Stimulated activated CD8-positive, alpha-beta memory T cell treated with anti-CD3 and anti-CD28 coated beads, Interleukin-2, amount 100 ng/mL, for 1 hour (primary cell): ENCODE data around the gene TF.
"Not testable (repeated sequence)": the region's sequence is repeated elsewhere in the genome, so short reads cannot be mapped to it uniquely, and the experiment has no call there.

Source experiments
- DNase-seq, 2 donors: peaks; one replicate each; pipeline ENCODE4 v3.0.0-alpha.2; 2020; ENCODE audit warnings: low read depth in 2 of 2

Gene TF

DNA sequence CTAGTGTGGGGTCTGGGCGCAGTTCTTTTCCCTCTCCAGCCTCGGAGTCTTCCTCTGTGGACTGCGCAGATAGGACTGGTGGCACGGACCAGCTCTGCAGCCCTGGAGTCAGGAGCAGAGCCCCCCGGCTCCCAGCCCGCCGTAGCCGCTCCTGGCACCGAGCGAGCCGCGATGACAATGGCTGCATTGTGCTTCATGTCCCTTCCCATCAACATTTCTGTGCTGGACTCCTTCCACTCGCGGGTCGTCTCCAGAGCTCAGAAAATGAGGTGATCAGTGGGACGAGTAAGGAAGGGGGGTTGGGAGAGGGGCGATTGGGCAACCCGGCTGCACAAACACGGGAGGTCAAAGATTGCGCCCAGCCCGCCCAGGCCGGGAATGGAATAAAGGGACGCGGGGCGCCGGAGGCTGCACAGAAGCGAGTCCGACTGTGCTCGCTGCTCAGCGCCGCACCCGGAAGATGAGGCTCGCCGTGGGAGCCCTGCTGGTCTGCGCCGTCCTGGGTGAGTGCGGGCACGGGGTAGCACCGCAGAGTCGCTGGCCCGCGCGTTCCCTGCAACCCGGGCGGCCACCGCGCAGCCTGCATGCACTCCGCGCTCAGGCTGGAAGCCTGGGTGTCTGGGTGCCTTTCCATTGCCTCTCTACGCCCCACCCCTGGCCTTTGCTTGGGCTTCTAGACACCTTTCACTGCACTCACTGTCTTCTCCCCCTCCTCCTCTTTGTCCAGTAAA is at the start of gene TF:
Gene TF (plus strand): TSS at position 413 of the 731 bp plus-strand sequence. CDS start 48 bp downstream, at position 461.
- DNase-seq: no peak

DNA sequence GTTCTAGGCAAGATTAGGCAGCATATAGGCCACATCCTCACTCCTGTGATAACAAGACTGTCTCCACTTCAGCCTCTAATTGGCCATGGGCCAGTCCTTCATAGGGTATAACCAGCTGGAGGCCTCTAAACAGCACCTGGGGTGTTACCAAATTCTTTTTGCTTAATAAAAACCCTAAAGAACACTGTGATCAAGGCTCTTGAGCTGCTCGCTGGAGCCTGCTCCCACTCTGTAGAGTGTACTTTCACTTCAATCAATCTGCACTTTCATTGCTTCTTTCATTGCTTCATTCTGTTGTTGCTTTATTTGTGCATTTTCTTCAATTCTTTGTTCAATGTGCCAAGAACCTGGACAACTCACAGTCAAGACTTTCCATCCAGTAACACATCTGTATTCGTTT is 48.2 kb upstream of the TF start:
- no peak for DNase-seq

DNA sequence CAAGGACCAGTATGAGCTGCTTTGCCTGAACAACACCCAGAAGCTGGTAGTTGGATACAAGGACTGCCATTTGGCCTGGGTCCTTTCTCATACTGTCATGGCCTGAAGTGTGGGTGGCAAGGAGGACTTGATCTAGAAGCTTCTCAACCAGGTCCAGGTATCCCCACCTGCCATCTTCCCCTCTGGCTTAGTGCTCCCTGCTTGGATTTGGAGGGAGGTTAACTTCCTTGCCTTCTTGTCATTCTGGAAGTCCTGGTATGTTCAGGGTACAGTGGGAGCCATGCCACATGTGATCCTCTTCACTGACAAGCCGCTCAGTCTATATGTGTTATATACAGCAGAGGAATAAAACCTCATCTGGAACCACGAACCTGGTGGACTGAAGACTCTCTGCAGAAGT is 46.7 kb upstream of the TF start:
- no peak for DNase-seq

DNA sequence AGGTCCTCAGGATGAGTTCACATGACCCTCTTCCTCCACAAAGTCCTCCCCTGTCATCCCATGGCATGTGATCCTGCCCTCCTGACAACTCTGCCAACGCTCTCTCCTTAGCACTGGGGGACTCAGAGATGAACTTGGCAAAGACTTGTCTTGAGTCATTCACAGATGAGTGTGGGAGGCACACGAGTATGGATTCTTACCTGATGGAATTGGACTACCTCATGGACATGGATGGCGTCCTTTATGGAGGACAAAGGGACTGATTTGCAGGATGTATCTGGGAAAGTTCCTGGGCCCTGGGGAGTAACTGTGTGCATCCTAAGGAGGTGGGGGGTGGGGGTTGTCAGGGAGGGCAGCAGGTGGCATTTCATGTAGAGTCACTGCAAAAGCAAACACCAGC is 46.3 kb upstream of the TF start:
- DNase-seq: no peak

DNA sequence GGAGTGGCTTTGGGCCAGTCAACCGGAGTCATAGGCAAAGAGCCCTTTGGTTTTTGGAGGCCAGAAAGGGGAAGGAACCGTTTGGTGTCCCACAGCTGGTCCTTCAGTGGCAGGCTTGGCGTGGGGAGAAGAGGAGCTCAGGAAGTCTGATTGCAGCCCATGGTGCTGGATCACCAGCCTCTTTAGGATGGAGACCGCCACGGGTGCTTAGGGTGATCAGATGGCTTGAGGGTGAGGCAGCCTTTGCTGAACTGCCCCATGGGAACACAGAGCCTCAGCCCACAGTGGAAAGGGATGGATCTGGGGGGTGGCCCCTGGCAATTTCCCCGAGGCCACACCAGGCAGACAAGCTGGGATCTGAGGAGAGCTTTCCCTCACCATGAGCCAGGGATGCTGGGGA is 45.8 kb upstream of the TF start:
- no peak for DNase-seq

DNA sequence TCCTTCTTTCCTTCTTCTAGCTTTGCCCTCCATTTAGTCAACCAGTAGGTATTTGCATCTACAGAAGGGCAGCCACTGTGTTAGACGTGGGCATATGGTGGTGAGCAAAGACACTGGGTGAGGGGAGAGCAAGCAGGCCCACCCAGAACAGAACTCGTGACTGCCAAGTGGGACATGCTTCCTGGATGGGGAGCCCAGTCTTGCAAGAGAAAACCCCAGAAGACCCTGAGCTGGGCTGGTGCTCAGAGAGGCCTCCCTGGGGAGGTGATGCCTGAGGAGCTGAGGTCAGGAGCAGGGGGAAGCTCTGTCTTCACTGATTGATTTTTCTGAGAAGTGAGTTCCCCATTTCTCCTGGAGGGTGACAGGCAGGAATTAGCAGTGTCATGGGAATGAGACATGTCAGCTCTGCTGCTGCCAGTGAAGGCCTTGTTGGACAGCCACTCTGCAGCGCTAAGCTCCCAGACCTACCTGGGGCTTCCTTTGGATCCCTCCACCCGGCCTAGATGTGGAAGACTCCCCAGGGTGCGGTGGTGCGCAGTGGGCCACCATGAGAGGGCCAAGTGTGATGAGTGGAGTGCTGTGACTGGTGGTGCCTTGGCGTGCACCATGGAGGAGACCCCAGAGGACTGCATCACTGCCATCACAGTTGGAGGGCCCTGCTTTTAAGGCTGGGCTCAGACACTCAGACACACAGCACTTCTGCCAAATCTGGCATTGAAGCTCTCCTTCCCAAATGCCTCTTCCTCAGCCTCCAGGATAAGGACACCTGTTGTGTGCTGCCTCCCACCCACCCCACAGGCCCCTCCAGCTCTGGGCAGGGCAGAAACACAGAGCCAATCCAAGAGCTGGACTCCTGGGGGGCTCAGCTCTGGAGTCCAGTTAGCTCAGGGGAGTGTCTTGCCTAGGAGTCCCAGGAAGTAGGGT is 44.5 kb upstream of the TF start:
- DNase-seq: no peak

DNA sequence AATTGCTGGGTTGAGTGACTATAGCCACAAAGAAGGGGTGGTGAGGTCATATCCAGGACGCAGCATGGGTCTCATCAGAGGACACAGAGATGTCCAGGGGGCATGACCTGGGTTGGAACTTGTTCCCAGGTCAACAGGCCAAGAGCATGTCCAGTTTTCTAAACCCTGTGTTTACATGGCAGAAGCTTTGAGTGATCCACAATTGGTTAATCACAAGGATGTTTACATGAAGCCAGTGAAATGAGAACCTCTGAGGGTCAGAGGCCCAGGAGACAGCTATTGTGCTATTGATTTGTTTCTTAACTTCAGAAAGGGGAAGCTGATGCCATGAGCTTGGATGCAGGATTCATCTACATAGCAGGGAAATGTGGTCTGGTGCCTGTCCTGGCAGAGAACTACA is 42.3 kb upstream of the TF start:
- no peak for DNase-seq

DNA sequence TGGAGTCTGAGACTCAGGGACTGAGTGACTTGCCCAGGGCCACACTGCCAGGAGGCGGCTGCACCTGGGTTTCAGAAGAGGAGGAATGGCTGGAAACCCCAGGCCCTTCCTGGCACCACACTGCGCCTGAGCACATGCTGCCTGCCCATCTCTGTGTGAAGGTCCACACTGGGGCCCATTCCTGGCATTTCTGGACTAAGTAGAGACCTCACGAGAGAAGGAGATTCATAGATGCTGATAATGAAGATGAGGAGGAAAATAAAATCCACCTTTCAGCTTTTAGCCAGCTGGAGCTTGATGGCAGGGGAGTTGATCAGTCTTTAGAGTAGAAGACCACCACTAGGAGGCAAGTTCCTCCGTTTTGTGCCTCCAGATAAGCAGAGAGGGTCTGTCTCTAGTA is 40.2 kb upstream of the TF start:
- DNase-seq: no peak

DNA sequence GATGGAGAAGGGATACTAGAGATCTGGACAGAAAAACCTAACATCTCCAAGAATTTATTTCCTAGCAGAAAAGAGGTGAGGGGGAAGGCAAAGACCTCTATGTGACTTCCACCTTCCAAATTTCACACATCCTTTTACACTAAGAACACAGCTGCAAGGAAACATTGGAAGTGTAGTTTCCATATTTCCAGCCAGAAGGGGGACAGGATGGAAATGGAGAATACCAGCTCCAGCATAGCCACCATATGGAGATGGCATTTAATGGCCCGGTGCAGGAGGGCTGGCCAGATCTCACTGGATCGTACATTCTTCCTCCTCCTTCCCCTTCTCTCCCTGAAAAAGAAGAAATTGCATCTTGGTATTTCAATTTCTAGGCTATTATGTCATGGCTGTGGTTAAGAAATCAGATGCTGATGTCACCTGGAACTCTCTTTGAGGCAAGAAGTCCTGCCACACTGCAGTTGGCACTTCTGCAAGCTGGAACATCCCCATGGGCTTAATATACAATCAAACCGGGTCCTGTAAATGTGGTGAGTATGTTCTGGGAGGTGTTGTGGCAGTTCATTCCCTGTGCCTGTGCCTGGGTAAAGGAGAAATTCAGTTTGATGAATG is 36.9 kb upstream of the TF start:
- DNase-seq: no peak

DNA sequence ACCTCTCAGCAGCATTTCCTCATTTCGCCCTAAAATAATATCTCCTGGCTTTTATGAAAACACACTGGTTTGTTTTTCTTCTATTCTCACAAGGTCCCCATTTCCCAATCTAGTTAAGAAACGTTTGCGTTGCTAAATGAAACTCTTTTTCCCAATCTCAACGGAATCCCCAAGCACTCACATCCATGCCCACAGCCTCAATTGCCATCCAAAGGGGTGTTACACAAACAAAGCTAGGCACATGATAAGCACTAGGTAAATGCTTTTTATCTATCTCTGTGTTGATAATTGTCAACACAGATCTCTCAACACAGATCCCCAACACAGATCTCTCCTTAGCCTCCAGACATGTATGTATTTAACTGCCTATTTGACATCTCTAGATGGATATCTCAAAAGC is 35.2 kb upstream of the TF start:
- no peak for DNase-seq

DNA sequence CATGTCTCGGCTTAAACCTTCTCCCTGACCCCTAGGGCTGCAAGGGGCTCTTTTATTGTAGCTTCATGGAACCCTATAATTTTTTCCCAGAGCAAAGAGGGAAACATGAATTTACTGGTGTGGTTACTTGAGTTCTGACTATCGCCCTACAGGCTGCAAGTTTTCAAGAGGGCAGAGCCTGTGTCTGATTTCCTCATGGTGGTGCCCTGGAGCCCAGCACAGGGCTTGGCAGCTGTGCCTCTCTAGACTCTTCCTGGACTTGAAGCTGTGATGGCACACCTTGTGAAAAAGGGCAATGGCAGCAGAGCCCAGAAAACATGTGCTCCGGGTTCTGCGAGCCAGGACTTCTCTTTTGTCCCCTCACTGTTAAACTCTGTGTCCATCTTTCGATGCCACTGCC is 34.2 kb upstream of the TF start:
- DNase-seq: no peak

DNA sequence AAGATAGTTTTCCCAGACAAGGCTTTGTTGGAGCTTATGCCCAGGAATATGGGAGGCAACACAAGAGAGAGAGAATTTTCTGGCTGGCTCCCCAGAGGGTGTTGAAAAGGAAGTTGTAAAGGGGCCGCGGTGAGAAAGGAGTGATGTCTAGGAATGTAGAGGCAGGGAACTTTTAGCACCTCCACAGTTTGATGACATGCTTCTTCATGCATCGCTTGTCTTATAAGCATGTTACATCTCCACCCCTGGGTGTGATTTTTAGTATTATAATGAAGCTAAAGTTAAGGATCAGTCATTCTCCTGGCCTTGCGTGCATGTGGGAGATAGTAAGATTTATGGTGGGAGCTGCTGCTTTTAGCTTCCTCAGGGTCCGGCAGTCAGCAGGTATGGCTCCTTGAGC is 32.8 kb upstream of the TF start:
- no peak for DNase-seq

DNA sequence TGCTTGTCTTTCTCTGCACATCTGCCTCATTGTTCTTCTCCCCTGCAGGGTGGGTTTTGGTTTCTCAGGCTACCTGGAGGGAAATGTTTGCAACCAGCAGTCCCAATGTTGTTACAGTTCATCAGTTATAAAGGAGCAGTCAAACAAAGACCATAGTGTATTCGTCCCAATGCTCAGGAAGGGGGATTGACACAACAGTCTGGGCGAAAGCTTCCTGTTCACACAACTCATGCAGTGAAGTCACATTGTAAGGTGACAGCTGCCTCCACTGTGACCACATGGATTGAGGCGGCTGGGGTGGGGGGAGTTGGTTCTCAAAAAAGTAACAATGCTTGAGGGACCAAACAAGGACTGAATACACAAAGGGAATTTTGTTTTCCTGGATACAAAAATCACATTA is 28.8 kb upstream of the TF start:
- DNase-seq: no peak

DNA sequence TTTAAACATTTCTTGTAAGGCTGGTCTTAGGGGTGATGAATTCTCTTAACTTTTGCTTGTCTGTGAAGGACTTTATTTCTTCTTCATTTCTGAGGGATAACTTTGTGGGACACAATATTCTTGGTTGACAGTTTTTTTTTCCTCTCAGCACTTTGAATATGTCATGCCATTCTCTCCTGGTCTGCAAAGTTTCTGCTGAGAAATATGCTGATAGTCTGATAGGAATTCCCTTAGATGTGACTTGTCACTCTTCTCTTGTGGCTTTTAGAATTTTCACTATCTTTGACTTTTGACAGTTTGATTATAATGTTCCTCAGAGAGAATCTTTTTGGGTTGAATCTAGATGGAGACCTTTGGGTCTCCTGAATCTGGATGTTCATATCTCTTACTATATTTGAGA is 23.3 kb upstream of the TF start:
- no peak for DNase-seq

DNA sequence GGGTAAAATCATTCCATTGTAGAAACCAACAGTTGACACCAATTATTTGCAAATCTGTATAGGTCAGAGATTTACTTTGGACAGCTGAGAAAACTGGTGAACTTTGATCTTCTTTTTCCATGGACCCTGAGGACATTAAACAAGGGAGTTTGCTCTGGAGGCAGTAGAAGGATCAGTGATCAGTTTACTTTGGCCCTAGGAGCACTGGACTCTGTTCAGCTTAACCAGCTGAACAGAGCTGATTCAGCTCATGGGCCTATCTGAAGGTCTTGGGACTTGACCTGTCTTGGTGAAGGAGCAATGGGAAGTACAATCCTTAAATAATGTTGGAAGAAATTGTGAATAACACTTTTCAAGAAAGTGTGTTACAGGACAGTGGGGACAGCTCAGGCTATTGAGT is 15.2 kb upstream of the TF start:
- DNase-seq: no peak

DNA sequence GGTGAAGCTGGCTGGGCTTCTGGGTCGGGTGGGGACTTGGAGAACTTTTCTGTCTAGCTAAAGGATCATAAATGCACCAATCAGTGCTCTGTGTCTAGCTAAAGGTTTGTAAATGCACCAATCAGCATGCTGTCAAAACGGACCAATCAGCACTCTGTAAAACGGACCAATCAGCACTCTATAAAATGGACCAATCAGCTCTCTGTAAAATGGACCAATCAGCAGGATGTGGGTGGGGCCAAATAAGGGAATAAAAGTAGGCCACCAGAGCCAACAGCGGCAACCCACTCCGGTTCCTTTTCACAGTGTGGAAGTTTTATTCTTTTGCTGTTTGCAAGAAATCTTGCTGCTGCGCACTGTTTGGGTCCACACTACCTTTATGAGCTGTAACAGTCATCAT is 14.0 kb upstream of the TF start:
- DNase-seq: not testable (repeated sequence)

DNA sequence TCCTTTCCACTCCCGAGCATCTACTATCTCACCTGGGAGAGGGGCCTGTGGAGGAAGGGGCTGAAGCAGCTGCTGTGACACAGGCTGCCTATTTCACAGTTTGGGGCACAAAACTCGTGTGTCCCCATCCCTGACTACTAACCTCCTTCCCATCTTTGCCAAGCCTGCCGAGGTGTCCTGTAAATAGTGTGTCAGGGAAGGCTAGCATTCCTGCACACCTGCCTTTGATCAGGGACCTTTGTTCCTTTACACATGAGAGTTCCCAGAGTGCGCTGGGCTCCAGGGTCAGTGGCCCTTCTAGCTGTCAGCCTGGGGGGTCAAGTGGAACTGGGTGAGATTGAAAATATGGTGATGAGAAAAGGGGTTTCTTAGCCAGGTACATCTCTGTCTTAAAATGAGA is 13.0 kb upstream of the TF start:
- DNase-seq: no peak

DNA sequence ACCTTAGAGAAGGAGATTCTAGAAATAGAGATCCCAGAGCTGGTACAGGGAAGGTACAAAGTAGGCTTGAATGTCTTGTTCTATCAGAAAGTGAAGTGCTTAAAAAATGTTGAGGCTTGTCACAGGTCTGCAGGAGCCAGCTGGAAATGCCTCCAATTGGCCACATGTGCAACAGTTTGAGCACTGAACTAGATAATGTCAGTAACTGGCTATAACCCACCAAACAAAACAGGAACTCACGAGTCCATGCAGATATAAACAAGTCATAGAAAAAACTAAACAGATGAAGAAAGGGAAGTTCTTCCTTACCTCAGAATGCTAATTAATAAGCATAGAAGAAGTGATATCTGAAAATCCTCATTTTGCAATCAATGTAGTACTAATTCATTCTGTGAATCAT is 11.9 kb upstream of the TF start:
- no peak for DNase-seq

DNA sequence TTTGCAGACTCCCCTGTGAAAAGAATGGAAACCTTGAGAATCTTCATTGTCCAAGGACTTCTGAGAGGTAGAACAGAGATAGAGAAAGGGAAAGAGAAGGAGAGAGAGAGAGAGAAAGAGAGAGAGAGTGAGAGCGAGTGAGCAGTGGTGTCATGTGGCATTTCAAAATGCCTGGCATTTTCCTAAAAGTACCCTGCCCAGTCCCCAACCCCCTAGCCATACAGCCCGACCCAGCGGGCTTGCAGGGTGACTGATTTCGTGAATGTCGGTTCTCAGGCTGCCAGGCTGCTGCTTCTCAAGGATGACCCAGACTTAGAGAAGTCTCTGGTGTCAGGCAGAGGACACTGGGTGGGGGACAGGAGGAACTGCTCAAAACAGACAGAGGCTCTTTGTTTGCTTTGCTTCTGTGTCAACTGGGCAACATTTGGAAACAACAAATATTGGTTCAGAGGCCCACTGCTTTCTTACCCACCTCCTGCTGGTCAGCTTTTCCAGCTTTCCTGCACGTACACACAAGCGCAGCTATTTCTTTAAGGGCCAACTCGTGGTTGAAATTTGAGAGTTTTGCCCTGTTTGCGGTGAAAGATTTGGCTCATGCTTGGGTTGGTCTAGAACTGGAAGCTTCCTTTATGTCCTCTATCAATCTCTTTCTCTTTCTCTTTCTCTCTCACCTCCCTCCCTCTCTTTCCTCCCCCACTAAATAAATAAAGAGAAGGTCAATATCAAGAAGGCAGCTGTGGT is 3.7 kb upstream of the TF start:
- DNase-seq: no peak

DNA sequence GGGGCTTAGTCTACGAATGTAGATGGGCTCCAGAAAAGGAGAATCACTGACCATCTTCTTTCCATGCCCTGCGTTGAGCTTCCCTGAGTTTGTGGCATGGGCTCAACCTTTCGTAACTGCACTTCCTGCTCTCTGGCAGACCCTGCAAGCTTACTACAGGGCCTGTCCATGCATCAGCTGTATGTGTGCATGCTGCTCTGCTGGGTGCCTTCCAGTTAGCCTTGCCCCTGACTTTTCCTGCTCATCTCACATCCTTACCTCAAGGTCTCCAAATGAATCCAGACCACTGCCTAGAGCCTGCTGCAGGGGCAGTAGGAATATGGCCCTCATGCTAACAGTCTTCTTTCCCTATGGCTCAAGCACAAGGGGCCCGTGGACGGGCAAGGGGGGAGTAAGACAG is 2.0 kb upstream of the TF start:
- no peak for DNase-seq

DNA sequence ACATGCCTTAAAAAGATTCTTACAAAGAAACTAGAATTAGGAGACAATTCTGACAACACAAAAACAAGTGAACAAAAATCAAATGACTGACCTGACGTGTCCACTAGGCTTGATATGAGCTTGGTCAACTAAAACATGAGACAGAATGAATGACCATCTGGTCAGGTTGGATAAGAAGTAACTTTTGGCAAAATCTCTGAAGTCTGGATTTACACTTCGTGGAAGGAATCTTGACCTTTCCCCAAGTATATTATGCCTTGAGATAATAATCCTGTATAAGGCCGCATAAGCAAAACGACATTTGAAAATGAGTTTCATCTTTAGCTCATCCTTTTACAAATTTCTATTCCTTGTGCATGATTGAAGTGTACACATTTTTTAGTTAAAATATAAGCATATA is 1.1 kb upstream of the TF start:
- no peak for DNase-seq

DNA sequence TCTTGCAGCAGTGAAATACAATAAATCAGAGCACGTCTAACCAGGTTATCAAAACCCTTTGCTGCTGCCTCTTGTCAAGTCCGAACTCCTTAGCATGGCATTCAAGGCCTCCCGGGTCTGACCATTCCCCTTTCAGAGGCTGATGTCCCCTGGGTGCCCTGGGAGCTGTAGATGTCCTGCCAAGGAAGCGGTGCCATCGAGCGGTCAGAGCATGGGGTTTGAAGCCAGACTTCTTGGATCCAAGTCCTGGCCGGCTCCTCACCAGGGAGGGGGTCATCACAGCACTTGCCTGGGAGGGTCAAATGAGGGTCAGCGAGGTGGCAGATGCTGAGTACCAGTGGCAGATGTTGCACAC is 496 bp downstream of the TF start:
- no peak for DNase-seq
